Hematopoietic multipotent progenitor cell treated with erythropoietin and hydrocortisone succinate and interleukin-3 and kit ligand, for 15 days (in vitro differentiated cells): ENCODE measurements around the gene SIM2.
"Not testable (repeated sequence)": the region's sequence is repeated elsewhere in the genome, so short reads cannot be mapped to it uniquely, and the experiment has no call there.

ENCODE experiments used
- DNase-seq: peaks from one replicate; pipeline ENCODE4 v3.0.0-alpha.2; 2015; ENCODE audit warnings: low spot score

The SIM2 gene

DNA sequence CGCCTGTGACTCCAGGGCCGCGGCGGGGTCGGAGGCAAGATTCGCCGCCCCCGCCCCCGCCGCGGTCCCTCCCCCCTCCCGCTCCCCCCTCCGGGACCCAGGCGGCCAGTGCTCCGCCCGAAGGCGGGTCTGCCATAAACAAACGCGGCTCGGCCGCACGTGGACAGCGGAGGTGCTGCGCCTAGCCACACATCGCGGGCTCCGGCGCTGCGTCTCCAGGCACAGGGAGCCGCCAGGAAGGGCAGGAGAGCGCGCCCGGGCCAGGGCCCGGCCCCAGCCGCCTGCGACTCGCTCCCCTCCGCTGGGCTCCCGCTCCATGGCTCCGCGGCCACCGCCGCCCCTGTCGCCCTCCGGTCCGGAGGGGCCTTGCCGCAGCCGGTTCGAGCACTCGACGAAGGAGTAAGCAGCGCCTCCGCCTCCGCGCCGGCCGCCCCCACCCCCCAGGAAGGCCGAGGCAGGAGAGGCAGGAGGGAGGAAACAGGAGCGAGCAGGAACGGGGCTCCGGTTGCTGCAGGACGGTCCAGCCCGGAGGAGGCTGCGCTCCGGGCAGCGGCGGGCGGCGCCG, at the start of gene SIM2:
Gene SIM2 (plus strand): TSS at position 135 of the 565 bp plus-strand sequence. CDS start 632 bp downstream, outside the sequence.
- no peak for DNase-seq

- DNase-seq: no peak
Observed at GRCh38 chr21:36654324-36654723, 44.6 kb upstream of the SIM2 start.

DNA sequence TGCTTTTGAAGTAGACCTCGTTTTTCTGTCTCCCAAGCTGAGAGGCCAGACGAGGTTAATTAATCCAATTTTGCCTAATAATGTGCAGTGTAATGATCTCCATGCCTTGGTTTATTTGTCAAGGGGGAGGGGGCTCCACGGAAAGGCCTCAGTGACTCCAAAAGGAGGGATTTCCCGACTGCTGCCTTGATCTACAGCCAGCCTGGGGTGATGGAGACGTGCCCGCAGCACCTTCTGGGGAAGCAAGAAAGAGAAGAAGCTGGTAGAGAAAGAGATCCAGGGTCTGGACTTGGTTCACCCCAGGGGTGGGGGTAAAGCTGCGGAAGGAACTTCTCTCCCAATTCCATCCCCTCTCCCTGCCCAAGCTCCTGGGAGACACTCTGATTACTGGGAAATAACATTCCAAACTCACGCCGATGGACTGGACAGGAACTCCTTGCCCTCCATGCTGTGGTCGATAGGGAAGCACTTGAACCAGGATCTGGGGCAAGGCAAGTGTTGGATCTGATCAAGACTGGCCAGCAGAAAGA, 44.1 kb upstream of the SIM2 start:
- DNase-seq: no peak

- DNase-seq: no peak
Observed at GRCh38 chr21:36656138-36656537, 42.8 kb upstream of the SIM2 start.

GRCh38 chr21:36657290-36657689, 41.6 kb upstream of the SIM2 start:
- not testable (repeated sequence) for DNase-seq

DNA sequence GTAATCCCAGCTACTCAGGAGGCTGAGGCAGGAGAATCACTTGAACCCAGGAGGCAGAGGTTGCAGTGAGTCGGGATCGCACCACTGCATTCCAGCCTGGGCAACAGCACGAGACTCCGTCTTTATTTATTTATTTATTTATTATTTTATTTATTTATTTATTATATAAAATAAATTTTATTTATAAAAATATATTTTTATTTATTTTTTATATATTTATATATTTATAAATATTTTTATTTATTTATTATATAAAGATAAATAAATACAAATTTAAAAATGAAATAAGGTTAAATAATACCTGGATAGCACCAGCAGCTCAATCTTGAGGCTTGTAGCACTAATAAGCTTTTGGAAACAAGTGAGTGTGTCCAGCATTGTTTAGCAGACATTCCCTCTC, 40.9 kb upstream of the SIM2 start:
- DNase-seq: no peak

GRCh38 chr21:36658926-36659325, 40.0 kb upstream of the SIM2 start:
- DNase-seq: no peak

- no peak for DNase-seq
Observed at GRCh38 chr21:36661511-36662309, 37.2 kb upstream of the SIM2 start.

DNA sequence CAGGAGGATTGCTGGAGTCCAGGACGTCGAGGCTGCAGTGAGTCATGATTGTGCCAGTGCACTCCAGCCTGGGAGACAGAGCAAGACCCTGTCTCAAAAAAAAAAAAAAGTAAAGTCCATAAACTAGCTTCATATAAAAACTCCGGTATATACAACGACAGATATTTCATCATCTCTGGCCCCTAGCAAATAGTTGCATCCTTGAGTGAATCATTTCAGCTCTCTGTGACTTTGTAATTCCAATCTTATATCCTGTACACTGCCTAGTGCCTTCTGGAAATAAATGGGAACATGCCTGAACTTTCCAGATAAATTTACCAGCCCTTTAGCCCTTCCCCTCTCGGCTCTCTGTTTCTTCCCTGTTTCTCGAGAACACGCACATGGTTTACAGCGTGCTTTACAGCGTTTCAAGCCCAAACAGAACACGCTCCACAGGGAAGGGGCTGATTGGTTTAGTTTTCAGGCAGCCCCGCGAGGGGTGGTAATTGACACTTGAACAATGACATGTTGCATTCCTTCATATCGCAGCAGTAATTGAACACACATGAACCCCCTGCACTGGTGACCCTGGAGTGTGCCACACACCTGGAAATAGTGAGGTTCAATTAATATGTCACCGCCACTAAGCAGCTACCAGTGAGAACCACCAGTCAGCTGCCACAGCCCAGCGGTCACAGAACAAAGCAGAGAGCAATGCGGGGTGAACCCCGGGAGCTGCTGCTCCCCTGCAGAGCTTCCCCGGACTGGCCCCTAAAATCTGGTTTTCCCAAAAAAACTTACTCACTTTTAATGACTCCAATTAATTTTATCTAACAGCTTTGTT, 35.7 kb upstream of the SIM2 start:
- DNase-seq: no peak

GRCh38 chr21:36664662-36664990, 34.3 kb upstream of the SIM2 start:
- DNase-seq: no peak

- no peak for DNase-seq
Observed at GRCh38 chr21:36665806-36666205, 33.1 kb upstream of the SIM2 start.

DNA sequence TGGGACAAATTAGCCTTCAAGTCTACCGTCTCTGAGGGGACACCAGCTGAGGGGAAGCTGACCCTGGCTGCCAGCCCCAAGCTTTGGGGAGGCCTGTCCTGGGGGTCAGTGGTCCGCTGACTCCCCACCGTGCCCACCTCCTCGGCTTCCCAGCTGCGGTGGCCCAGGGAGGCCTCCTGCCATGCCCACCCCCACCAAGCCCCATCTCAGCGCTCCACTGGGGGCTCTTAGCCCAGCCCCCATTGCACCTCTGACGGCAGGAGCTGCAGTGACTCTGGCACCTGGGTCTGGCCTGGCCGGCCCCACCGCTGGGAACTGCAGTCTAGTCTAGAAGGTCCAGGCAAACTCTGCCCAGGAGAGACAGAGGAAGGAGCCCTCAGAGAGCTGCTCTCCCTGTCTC, 30.2 kb upstream of the SIM2 start:
- DNase-seq: no peak

DNA sequence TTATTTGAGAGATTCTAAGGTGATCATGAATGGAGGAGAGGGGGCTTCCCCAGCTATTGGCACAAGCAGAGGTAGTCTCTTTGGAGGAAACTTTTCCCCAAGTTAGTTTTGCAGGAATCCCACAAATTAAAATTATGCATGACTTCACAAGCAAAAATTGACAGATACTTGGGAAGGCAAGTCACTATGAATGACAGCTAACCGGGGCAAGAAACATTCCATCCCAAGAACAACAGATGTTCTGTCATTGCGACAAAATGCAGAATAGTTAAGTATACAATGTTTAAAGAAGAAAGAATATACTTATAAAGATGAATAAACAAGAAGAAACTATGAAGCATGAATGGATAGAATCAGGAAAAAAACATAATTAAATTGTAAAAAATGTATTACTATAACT, 27.1 kb upstream of the SIM2 start:
- DNase-seq: no peak

- not testable (repeated sequence) for DNase-seq
Observed at GRCh38 chr21:36672296-36672695, 26.6 kb upstream of the SIM2 start.

DNA sequence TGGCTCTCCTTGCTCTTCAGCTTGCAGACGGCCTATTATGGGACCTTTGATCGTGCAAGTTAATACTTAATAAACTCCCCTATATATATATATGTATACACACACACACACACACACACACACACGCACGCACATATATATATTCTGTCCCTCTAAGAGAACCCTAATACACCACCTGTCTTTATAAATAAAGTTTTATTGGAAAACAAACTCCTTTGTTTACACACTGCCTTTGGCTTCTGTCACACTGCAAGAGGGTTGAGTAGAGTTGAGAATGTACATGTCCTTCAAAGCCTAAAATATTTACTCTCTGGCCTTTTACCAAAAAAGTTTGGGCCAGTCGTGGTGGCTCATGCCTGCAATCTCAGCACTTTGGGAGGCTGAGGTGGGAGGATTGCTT, 26.2 kb upstream of the SIM2 start:
- no peak for DNase-seq

DNA sequence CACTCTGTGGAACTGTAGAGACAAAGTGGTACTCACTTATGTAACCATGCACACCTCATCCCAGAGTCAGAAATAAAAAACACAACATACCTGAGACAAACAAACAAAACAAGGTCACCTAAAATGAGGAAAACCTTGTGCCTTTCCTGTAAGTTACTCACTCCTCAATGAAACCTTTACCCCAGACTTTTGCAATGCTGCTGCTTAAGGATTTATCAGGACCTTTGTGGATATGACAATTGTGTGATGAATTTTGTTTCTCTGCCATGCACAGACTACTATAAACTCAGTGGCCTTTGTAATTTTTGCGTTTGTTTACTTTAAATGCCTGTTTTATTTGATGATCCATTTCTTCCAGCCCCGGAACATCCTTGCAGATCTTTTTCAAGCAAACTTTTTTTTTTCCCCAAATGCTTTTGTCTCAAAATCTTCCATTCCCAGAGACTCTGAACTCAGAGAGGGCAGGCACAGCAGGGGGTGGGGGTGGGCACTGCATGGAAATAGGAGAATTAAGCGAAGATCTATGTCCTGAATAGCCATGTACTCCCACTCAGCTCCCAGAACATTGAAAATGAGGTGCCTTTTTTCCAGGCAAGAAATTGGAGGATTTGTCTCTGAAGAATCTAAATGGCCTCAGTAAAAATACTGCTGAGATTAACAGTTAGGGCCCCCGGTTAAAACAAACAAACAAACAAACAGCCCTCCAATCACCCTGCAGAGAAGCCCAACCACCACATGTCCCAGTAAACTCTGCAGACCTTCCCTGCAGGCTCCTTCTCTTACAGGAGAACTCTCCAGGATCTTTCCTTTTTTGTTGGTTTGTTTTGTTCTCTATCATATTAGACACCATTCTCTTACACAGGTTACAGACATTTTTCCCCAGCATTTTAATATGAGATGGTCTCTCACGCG, 22.6 kb upstream of the SIM2 start:
- DNase-seq: no peak

DNA sequence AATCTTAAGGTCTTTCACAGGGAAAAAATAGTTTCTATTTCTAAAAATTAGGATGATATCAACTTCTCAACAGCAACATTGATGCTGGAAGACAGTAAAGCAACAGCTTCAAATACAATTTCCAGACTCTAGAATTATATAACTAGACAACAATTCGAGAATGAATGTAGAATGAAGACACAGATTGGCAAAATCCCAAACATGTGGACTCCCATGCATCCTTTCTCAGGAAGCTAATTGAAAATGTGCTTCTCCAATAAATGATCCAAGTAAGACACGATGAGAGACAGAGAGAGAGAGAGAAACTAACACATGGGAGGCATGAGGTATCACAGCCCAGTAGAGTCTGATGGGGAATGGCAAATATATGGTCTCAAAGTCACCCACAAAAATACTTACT, 21.5 kb upstream of the SIM2 start:
- no peak for DNase-seq

DNA sequence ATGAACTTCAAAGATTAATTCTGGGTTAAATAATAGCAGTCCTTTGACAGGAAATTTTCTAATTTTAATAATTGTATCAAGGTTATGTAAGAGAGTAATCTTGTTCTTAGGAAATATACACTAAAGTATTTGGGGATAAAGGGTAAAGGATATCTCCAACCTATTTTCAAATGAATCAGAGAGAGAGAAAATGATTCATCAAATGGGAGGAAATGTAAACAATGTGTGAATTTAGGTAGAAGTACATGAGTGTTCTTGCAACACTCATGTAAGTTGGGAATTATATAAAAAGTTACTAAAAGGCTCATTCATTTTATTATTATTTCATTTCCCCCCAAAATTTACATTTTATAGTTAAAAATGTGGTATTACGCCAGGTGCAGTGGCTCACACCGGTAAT, 20.4 kb upstream of the SIM2 start:
- no peak for DNase-seq

- DNase-seq: no peak
Observed at GRCh38 chr21:36681117-36681631, 17.7 kb upstream of the SIM2 start.

GRCh38 chr21:36684957-36685714, 13.8 kb upstream of the SIM2 start:
- DNase-seq: no peak

DNA sequence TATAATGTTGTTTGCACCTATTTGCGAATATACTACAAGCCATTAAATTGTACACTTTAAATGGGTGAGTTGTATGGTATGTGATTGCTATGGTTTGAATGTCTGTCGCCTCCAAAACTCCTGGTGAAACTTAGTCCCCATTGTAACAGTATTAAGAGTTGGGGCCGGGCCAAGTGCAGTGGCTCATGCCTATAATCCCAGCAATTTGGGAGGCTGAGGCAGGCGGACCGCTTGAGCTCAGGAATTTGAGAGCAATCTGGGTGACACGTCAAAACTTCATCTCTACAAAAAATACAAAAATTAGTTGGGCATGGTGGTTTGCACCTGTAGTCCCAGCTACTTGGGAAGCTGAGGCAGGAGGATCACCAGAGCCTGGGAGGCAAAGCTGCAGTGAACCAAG, 12.0 kb upstream of the SIM2 start:
- no peak for DNase-seq
